Effector memory CD8-positive, alpha-beta T cell (primary cell): ENCODE data around the gene MRPS18C.
A peak's percentile ranks its signal among the peaks of the same experiment; 100 is the strongest.

Source experiments
- ATAC-seq: fragments of 150-1000 bp; cut with Tn5 transposase; replicated peaks from 2 replicates; pipeline ENCODE4 v1.10.0; 2021; ENCODE audit warnings: mild to moderate bottlenecking, moderate library complexity
- DNase-seq, 3 experiments: peaks; one replicate each; pipeline ENCODE4 v3.0.0; 2021
- H3K27ac Mint-ChIP-seq, 2 donors: one replicate each; pipeline ENCODE4 v1.8.0; 2022; ENCODE audit warnings: mild to moderate bottlenecking in 2 of 2, mixed read lengths in 2 of 2, moderate library complexity in 2 of 2
- H3K27me3 Mint-ChIP-seq, 2 donors: one replicate each; pipeline ENCODE4 v1.8.0; 2022; ENCODE audit warnings: mixed read lengths in 2 of 2
- H3K36me3 Mint-ChIP-seq: one replicate; pipeline ENCODE4 v1.8.0; 2022; ENCODE audit warnings: mild to moderate bottlenecking, moderate library complexity, mixed read lengths; ENCODE audit not compliant: insufficient read depth
- H3K4me1 Mint-ChIP-seq, 2 donors: one replicate each; pipeline ENCODE4 v1.8.0; 2022; ENCODE audit warnings: low read depth in 2 of 2, mixed read lengths in 2 of 2
- H3K4me3 Mint-ChIP-seq, 2 donors: one replicate each; pipeline ENCODE4 v1.8.0; 2022; ENCODE audit warnings: mild to moderate bottlenecking in 2 of 2, mixed read lengths in 2 of 2, moderate library complexity in 2 of 2
- H3K9me3 Mint-ChIP-seq, 2 donors: one replicate each; pipeline ENCODE4 v1.8.0; 2022; ENCODE audit warnings: mixed read lengths in 2 of 2
- total RNA-seq, 9 experiments: gene quantifications; one replicate each; lab custom pipeline; 2026; lab: John Stamatoyannopoulos, UW

The MRPS18C gene
- 9.3 to 55.7 (median 22.4) reads per million in 9 experiments for total RNA-seq

- ATAC-seq (peak; percentile 84), DNase-seq (peak; percentile 91 to 94 (median 92))
- peak within 1 kb of the TSS; percentile 99 to 100 for H3K4me3 Mint-ChIP-seq
- H3K27me3 Mint-ChIP-seq = no peaks in the 10 kb centered on the region
- peak within 1 kb of the TSS; percentile 100 for H3K27ac Mint-ChIP-seq
- peaks cover 62% of the 10 kb centered on the region for H3K36me3 Mint-ChIP-seq
- no peaks in the 10 kb centered on the region for H3K9me3 Mint-ChIP-seq
- peaks cover 19 to 32% of the 10 kb centered on the region in 2 donors for H3K4me1 Mint-ChIP-seq
These were observed at the start of gene MRPS18C, which contains the start of gene HELQ for GRCh38 chr4:83455281-83456183. Gene MRPS18C, plus strand, starts transcription at chr4:83456058. Its CDS starts 20 bp downstream, at chr4:83456078. Gene HELQ, minus strand, starts transcription at chr4:83455823. Its CDS starts 130 bp downstream, at chr4:83455693.

- no peak for ATAC-seq
- Mint-ChIP-seq H3K4me1 (no peaks in the 10 kb centered on the region), H3K27me3 (no peaks in the 10 kb centered on the region), H3K36me3 (peaks cover 21% of the 10 kb centered on the region), H3K4me3 (no peak overlapping the region), H3K27ac (peak overlapping the region in 1 of 2 donors; percentile 6), H3K9me3 (no peaks in the 10 kb centered on the region)
- no peak for DNase-seq
These were observed 47.0 kb upstream of the MRPS18C start for GRCh38 chr4:83408908-83409307.

GRCh38 chr4:83413676-83414075 is 42.2 kb upstream of the MRPS18C start:
- Mint-ChIP-seq H3K27ac (no peak overlapping the region), H3K27me3 (no peaks in the 10 kb centered on the region), H3K9me3 (no peaks in the 10 kb centered on the region), H3K4me3 (no peak overlapping the region), H3K36me3 (peaks cover 49% of the 10 kb centered on the region), H3K4me1 (peaks cover 0 to 3% of the 10 kb centered on the region in 2 donors)
- no peak for DNase-seq
- no peak for ATAC-seq

- no peaks in the 10 kb centered on the region for H3K27me3 Mint-ChIP-seq
- DNase-seq = no peak
- H3K27ac Mint-ChIP-seq = no peak overlapping the region
- no peaks in the 10 kb centered on the region for H3K9me3 Mint-ChIP-seq
- no peak overlapping the region for H3K4me3 Mint-ChIP-seq
- H3K36me3 Mint-ChIP-seq = peaks cover 50% of the 10 kb centered on the region
- H3K4me1 Mint-ChIP-seq = peaks cover 0 to 3% of the 10 kb centered on the region in 2 donors
- no peak for ATAC-seq
These were observed 38.3 kb upstream of the MRPS18C start for GRCh38 chr4:83417566-83417965.

- Mint-ChIP-seq H3K27ac (no peak overlapping the region), H3K27me3 (no peaks in the 10 kb centered on the region), H3K36me3 (peaks cover 56% of the 10 kb centered on the region), H3K4me1 (peaks cover 0 to 3% of the 10 kb centered on the region in 2 donors), H3K9me3 (no peaks in the 10 kb centered on the region), H3K4me3 (no peak overlapping the region)
- ATAC-seq (no peak), DNase-seq (no peak)
These were observed 37.6 kb upstream of the MRPS18C start for GRCh38 chr4:83418211-83418610.

GRCh38 chr4:83431200-83431599 is 24.7 kb upstream of the MRPS18C start:
- Mint-ChIP-seq H3K4me1 (no peaks in the 10 kb centered on the region), H3K36me3 (peaks cover 70% of the 10 kb centered on the region), H3K27me3 (no peaks in the 10 kb centered on the region), H3K27ac (no peak overlapping the region), H3K4me3 (no peak overlapping the region), H3K9me3 (no peaks in the 10 kb centered on the region)
- DNase-seq (no peak), ATAC-seq (no peak)

GRCh38 chr4:83436680-83437079 is 19.2 kb upstream of the MRPS18C start:
- DNase-seq (no peak), ATAC-seq (no peak)
- H3K4me1 Mint-ChIP-seq = no peaks in the 10 kb centered on the region
- peaks cover 58% of the 10 kb centered on the region for H3K36me3 Mint-ChIP-seq
- no peak overlapping the region for H3K4me3 Mint-ChIP-seq
- H3K27me3 Mint-ChIP-seq = no peaks in the 10 kb centered on the region
- H3K9me3 Mint-ChIP-seq = no peaks in the 10 kb centered on the region
- peak overlapping the region in 1 of 2 donors; percentile 22 for H3K27ac Mint-ChIP-seq

- Mint-ChIP-seq H3K9me3 (no peaks in the 10 kb centered on the region), H3K4me1 (no peaks in the 10 kb centered on the region), H3K36me3 (peaks cover 64% of the 10 kb centered on the region), H3K27ac (peak overlapping the region in 1 of 2 donors; percentile 46), H3K27me3 (no peaks in the 10 kb centered on the region), H3K4me3 (no peak overlapping the region)
- ATAC-seq (no peak), DNase-seq (no peak)
These were observed 17.1 kb upstream of the MRPS18C start for GRCh38 chr4:83438719-83439118.

GRCh38 chr4:83440148-83440814 is 15.6 kb upstream of the MRPS18C start:
- no peak for DNase-seq
- H3K27me3 Mint-ChIP-seq = no peaks in the 10 kb centered on the region
- H3K36me3 Mint-ChIP-seq = peaks cover 61% of the 10 kb centered on the region
- no peaks in the 10 kb centered on the region for H3K9me3 Mint-ChIP-seq
- no peak overlapping the region for H3K4me3 Mint-ChIP-seq
- ATAC-seq = no peak
- no peak overlapping the region for H3K27ac Mint-ChIP-seq
- H3K4me1 Mint-ChIP-seq = peaks cover 0 to 5% of the 10 kb centered on the region in 2 donors

GRCh38 chr4:83440899-83441298 is 15.0 kb upstream of the MRPS18C start:
- Mint-ChIP-seq H3K27me3 (no peaks in the 10 kb centered on the region), H3K27ac (no peak overlapping the region), H3K36me3 (peaks cover 58% of the 10 kb centered on the region), H3K4me3 (no peak overlapping the region), H3K4me1 (peaks cover 0 to 5% of the 10 kb centered on the region in 2 donors), H3K9me3 (no peaks in the 10 kb centered on the region)
- DNase-seq (no peak), ATAC-seq (no peak)

GRCh38 chr4:83449009-83449408 is 6.8 kb upstream of the MRPS18C start:
- DNase-seq (no peak), ATAC-seq (no peak)
- H3K4me1 Mint-ChIP-seq = peaks cover 9 to 13% of the 10 kb centered on the region in 2 donors
- H3K36me3 Mint-ChIP-seq = peaks cover 36% of the 10 kb centered on the region
- H3K27ac Mint-ChIP-seq = peak overlapping the region in 1 of 2 donors; percentile 51
- no peak overlapping the region for H3K4me3 Mint-ChIP-seq
- no peaks in the 10 kb centered on the region for H3K9me3 Mint-ChIP-seq
- no peaks in the 10 kb centered on the region for H3K27me3 Mint-ChIP-seq

- Mint-ChIP-seq H3K27ac (peak overlapping the region; percentile 100), H3K4me3 (peak overlapping the region; percentile 99 to 100), H3K36me3 (peaks cover 57% of the 10 kb centered on the region), H3K4me1 (peaks cover 21 to 32% of the 10 kb centered on the region in 2 donors), H3K9me3 (no peaks in the 10 kb centered on the region), H3K27me3 (no peaks in the 10 kb centered on the region)
- DNase-seq = no peak
- ATAC-seq = no peak
These were observed 1.2 kb upstream of the MRPS18C start for GRCh38 chr4:83454686-83455085.

- peaks cover 19 to 32% of the 10 kb centered on the region in 2 donors for H3K4me1 Mint-ChIP-seq
- H3K9me3 Mint-ChIP-seq = no peaks in the 10 kb centered on the region
- no peaks in the 10 kb centered on the region for H3K27me3 Mint-ChIP-seq
- DNase-seq (no peak), ATAC-seq (no peak)
- peak overlapping the region; percentile 100 for H3K27ac Mint-ChIP-seq
- peaks cover 67% of the 10 kb centered on the region for H3K36me3 Mint-ChIP-seq
- peak overlapping the region; percentile 99 to 100 for H3K4me3 Mint-ChIP-seq
These were observed 285 bp downstream of the MRPS18C start for GRCh38 chr4:83456184-83456501.
